ENCODE measurements around the gene CPM.
"Not testable (repeated sequence)": the region's sequence is repeated elsewhere in the genome, so short reads cannot be mapped to it uniquely, and the experiment has no call there.

Gene CPM

GRCh38 chr12:68804657-68805591 lies 128.0 kb downstream of the CPM start:
- no peak for DNase-seq

GRCh38 chr12:68803948-68804656 lies 128.9 kb downstream of the CPM start:
- no peak for DNase-seq

GRCh38 chr12:68802911-68803651 lies 129.9 kb downstream of the CPM start:
- not testable (repeated sequence) for DNase-seq

GRCh38 chr12:68802372-68802745 lies 130.6 kb downstream of the CPM start:
- DNase-seq = not testable (repeated sequence)
